Neural cell (in vitro differentiated cells): ENCODE results near the gene CLEC3B. TPM values are rescaled to one million over a fixed set of nuclear protein-coding genes. Genes with fewer than 3 reads are reported as not detected.

Source experiments
- H2AFZ ChIP-seq: fragments of 200-600, 300-800 bp; sonication (generic), shearing (Covaris generic); 2 replicates; pipeline ENCODE4 v1.6.0; 2014; ENCODE audit warnings: low read depth, mild to moderate bottlenecking, antibody characterized with exemption, low read length, moderate library complexity
- H3F3A ChIP-seq: fragments of 200-600 bp; shearing (Covaris generic); 2 replicates; pipeline ENCODE4 v1.6.1; 2016; ENCODE audit warnings: mild to moderate bottlenecking, moderate library complexity, mixed read lengths, antibody characterized with exemption, low read length; ENCODE audit not compliant: insufficient read depth, poor library complexity, severe bottlenecking
- H3K27ac ChIP-seq: fragments of 200-600, 300-800 bp; sonication (generic), shearing (Covaris generic); 2 replicates; pipeline ENCODE4 v1.5.1; 2014; ENCODE audit warnings: mild to moderate bottlenecking, low read length, moderate library complexity
- H3K27me3 ChIP-seq: fragments of 300-800, 200-600 bp; sonication (generic), shearing (Covaris generic); 2 replicates; pipeline ENCODE4 v1.6.0; 2014; ENCODE audit warnings: mild to moderate bottlenecking, low read depth, low read length, moderate library complexity; ENCODE audit not compliant: insufficient read depth
- H3K36me3 ChIP-seq: fragments of 300-800, 200-600 bp; sonication (generic), shearing (Covaris generic); 2 replicates; pipeline ENCODE4 v1.5.1; 2014; ENCODE audit warnings: mild to moderate bottlenecking, antibody characterized with exemption, low read length, moderate library complexity; ENCODE audit not compliant: insufficient read depth
- H3K4me2 ChIP-seq: fragments of 300-800, 200-600 bp; sonication (generic), shearing (Covaris generic); 2 replicates; pipeline ENCODE4 v1.6.0; 2014; ENCODE audit warnings: mild to moderate bottlenecking, low read length
- H3K4me3 ChIP-seq: fragments of 300-800, 200-600 bp; sonication (generic), shearing (Covaris generic); 2 replicates; pipeline ENCODE4 v1.5.1; 2014; ENCODE audit warnings: mild to moderate bottlenecking, low read length, moderate library complexity
- H3K79me2 ChIP-seq: fragments of 200-600 bp; shearing (Covaris generic); replicated peaks from 2 replicates; pipeline ENCODE4 v1.6.0; 2014; ENCODE audit warnings: mild to moderate bottlenecking, low read length, moderate library complexity; ENCODE audit not compliant: insufficient read depth
- H3K9ac ChIP-seq: fragments of 300-800, 200-600 bp; sonication (generic), shearing (Covaris generic); 2 replicates; pipeline ENCODE4 v1.6.1; 2016; ENCODE audit warnings: mild to moderate bottlenecking, low read length, mixed read lengths
- H3K9me2 ChIP-seq: fragments of 200-600 bp; shearing (Covaris generic); 2 replicates; pipeline ENCODE4 v1.6.1; 2016; ENCODE audit warnings: mild to moderate bottlenecking, low read length, mixed read lengths; ENCODE audit not compliant: insufficient read depth
- H3K9me3 ChIP-seq: fragments of 200-600, 300-800 bp; sonication (generic), shearing (Covaris generic); 2 replicates; pipeline ENCODE4 v1.6.1; 2016; ENCODE audit warnings: mild to moderate bottlenecking, mixed run types, low read length, moderate library complexity, mixed read lengths
- H4K20me1 ChIP-seq: fragments of 200-600 bp; shearing (Covaris generic); 2 replicates; pipeline ENCODE4 v1.6.1; 2016; ENCODE audit warnings: mild to moderate bottlenecking, mixed run types; ENCODE audit not compliant: insufficient read depth
- CTCF ChIP-seq: fragments of 450-650 bp; IDR thresholded peaks from 2 replicates; pipeline ENCODE4 v1.5.1; 2014; ENCODE audit warnings: antibody characterized with exemption, mild to moderate bottlenecking, moderate library complexity; ENCODE audit not compliant: poor library complexity, severe bottlenecking
- EP300 ChIP-seq: fragments of 450-650 bp; conservative IDR thresholded peaks from 2 replicates; pipeline ENCODE4 v1.6.1; 2014; ENCODE audit warnings: antibody characterized with exemption, mild to moderate bottlenecking, moderate library complexity; ENCODE audit not compliant: poor library complexity, severe bottlenecking
- EZH2 ChIP-seq: fragments of 200-600, 300-800 bp; shearing (Covaris generic), sonication (generic); IDR thresholded peaks from 2 replicates; pipeline ENCODE4 v1.6.1; 2014; ENCODE audit warnings: antibody characterized with exemption, low read length, borderline replicate concordance, mild to moderate bottlenecking; ENCODE audit not compliant: insufficient read depth, poor library complexity, severe bottlenecking
- MXI1 ChIP-seq: fragments of 450-650 bp; conservative IDR thresholded peaks from 2 replicates; pipeline ENCODE4 v1.6.1; 2014; ENCODE audit warnings: antibody characterized with exemption, mild to moderate bottlenecking; ENCODE audit not compliant: poor library complexity, severe bottlenecking
- POLR2AphosphoS5 ChIP-seq: IDR thresholded peaks from 2 replicates; pipeline ENCODE4 v1.6.1; 2012
- RAD21 ChIP-seq: fragments of 450-650 bp; conservative IDR thresholded peaks from 2 replicates; pipeline ENCODE4 v1.6.1; 2014; ENCODE audit warnings: antibody characterized with exemption, mild to moderate bottlenecking, moderate library complexity
- REST ChIP-seq: IDR thresholded peaks from 2 replicates; pipeline ENCODE4 v1.6.1; 2012; ENCODE audit warnings: borderline replicate concordance
- SMC3 ChIP-seq: fragments of 450-650 bp; conservative IDR thresholded peaks from 2 replicates; pipeline ENCODE4 v1.6.1; 2014; ENCODE audit warnings: antibody characterized with exemption, mild to moderate bottlenecking, moderate library complexity; ENCODE audit not compliant: poor library complexity
- TAF1 ChIP-seq: IDR thresholded peaks from 2 replicates; pipeline ENCODE4 v1.6.1; 2012; ENCODE audit warnings: low read depth
- polyA plus RNA-seq: library from polyadenylated mRNA; depleted of rRNA; stranded (reverse); fragments of >200 nt; gene quantifications from 2 replicates; pipeline ENCODE4 v1.2.3, GENCODE V29; 2014

Gene CLEC3B
- polyA plus RNA-seq, 1 donor from 2014 or later = 2.6 TPM

- Histone ChIP-seq H3F3A (no peaks in the 10 kb centered on the region), H3K27ac (no peak overlapping the region), H3K36me3 (peaks cover 4% of the 10 kb centered on the region)
Observed at GRCh38 chr3:44995142-44995770, 30.8 kb upstream of the CLEC3B start.

GRCh38 chr3:44996556-44996969 is 29.5 kb upstream of the CLEC3B start:
- H3K27me3 ChIP-seq = no peaks in the 10 kb centered on the region
- no peak overlapping the region for H3K27ac ChIP-seq
- H4K20me1 ChIP-seq = no peaks in the 10 kb centered on the region
- no peak overlapping the region for H2AFZ ChIP-seq
- H3K79me2 ChIP-seq = no peaks in the 10 kb centered on the region
- H3K9me3 ChIP-seq = no peaks in the 10 kb centered on the region
- H3K9ac ChIP-seq = no peak overlapping the region
- H3K4me3 ChIP-seq = no peak overlapping the region
- H3K9me2 ChIP-seq = no peaks in the 10 kb centered on the region
- H3F3A ChIP-seq = no peaks in the 10 kb centered on the region
- no peak overlapping the region for H3K4me2 ChIP-seq
- H3K36me3 ChIP-seq = peaks cover 4% of the 10 kb centered on the region
- no peak for TF ChIP-seq CTCF
- no peak for TF ChIP-seq MXI1
- TF ChIP-seq SMC3 = no peak
- TF ChIP-seq RAD21 = no peak
- TF ChIP-seq TAF1 = no peak
- no peak for TF ChIP-seq REST

More at GRCh38 chr3:44995142-44995770, 30.8 kb upstream of the CLEC3B start:
- no peak overlapping the region for H2AFZ ChIP-seq
- H3K9me2 ChIP-seq = no peaks in the 10 kb centered on the region
- no peaks in the 10 kb centered on the region for H3K9me3 ChIP-seq
- TF ChIP-seq SMC3 (no peak), MXI1 (no peak), CTCF (no peak), RAD21 (no peak), EZH2 (no peak), POLR2AphosphoS5 (no peak), EP300 (no peak), TAF1 (no peak), REST (no peak)
- H4K20me1 ChIP-seq = no peaks in the 10 kb centered on the region
- H3K9ac ChIP-seq = no peak overlapping the region
- H3K27me3 ChIP-seq = no peaks in the 10 kb centered on the region
- no peak overlapping the region for H3K4me3 ChIP-seq
- no peak overlapping the region for H3K4me2 ChIP-seq
- no peaks in the 10 kb centered on the region for H3K79me2 ChIP-seq
